GM12878 (cell line): ENCODE results near the gene RAF1. TPM values are rescaled to one million over a fixed set of nuclear protein-coding genes. Genes with fewer than 3 reads are reported as not detected.
A peak's percentile ranks its signal among the peaks of the same experiment; 100 is the strongest.

Source experiments
- ATAC-seq: fragments of 200-7000 bp; cut with Tn5 transposase; 3 replicates; pipeline ENCODE4 v1.9.1; 2020; ENCODE audit warnings: mild to moderate bottlenecking, moderate library complexity
- BruUV-seq: library from RNA; stranded (reverse); fragments of 400-500 nt; replicated peaks from 2 replicates; lab custom pipeline; 2021; lab: Mats Ljungman, UMichigan
- CTCF ChIA-PET: fragments of 300-600 bp; sonication (Branson Sonifier 250); formaldehyde crosslinking; extraction: SDS; loops from one replicate; lab custom pipeline; 2021; ENCODE audit warnings: inconsistent platforms; lab: Yijun Ruan, JAX
- POLR2A ChIA-PET: fragments of 350-600 bp; formaldehyde crosslinking; extraction: SDS; loops from one replicate; lab custom pipeline; 2021; ENCODE audit warnings: inconsistent platforms; lab: Charles Lee
- RAD21 ChIA-PET: fragments of 300-600 bp; sonication (Branson Sonifier 250); formaldehyde crosslinking; loops from one replicate; lab custom pipeline; 2023; ENCODE audit warnings: antibody characterized with exemption; ENCODE audit not compliant: unreplicated experiment; lab: Charles Lee
- SMC1A ChIA-PET: fragments of 300-600 bp; sonication (Branson Sonifier 250); formaldehyde crosslinking; loops from one replicate; lab custom pipeline; 2023; ENCODE audit not compliant: unreplicated experiment, uncharacterized antibody; lab: Charles Lee
- DNase-seq: peaks from one replicate; pipeline ENCODE4 v3.0.0-alpha.2; 2011; ENCODE audit warnings: low read depth, low spot score
- FAIRE-seq: peaks from 3 replicates; lab custom pipeline; 2011; peaks lifted over from hg19 to GRCh38; lab: Jason Lieb, UNC
- H2AFZ ChIP-seq: 2 replicates; pipeline ENCODE4 v1.6.0; 2011; ENCODE audit warnings: low read depth, low read length, control low read depth; ENCODE audit not compliant: control insufficient read depth
- H3K27ac ChIP-seq: 2 replicates; pipeline ENCODE4 v1.5.1; 2011; ENCODE audit warnings: control low read depth; ENCODE audit not compliant: control insufficient read depth, insufficient read depth
- H3K27me3 ChIP-seq, 2 experiments: replicated peaks in 1 of 2; 2 replicates each; pipeline versions ENCODE4 v1.6.0 to v1.6.1; 2011; ENCODE audit warnings: low read length in 1 of 2; ENCODE audit not compliant: control insufficient read depth in 2 of 2, insufficient read depth in 2 of 2
- H3K36me3 ChIP-seq, 2 experiments: 2 replicates each; pipeline ENCODE4 v1.5.1; 2011; ENCODE audit warnings: low read length in 1 of 2; ENCODE audit not compliant: control insufficient read depth in 2 of 2, insufficient read depth in 2 of 2
- H3K4me1 ChIP-seq: 2 replicates; pipeline ENCODE4 v1.6.1; 2011; ENCODE audit warnings: mild to moderate bottlenecking, low read length, moderate library complexity, mixed read lengths; ENCODE audit not compliant: control insufficient read depth, insufficient read depth
- H3K4me2 ChIP-seq: 2 replicates; pipeline ENCODE4 v1.6.0; 2011; ENCODE audit warnings: control low read depth; ENCODE audit not compliant: control insufficient read depth, insufficient read depth
- H3K4me3 ChIP-seq: fragments of 200-600 bp; sonication (generic); 2 replicates; pipeline ENCODE4 v1.5.1; 2016
- H3K79me2 ChIP-seq: 2 replicates; pipeline ENCODE4 v1.6.0; 2011; ENCODE audit warnings: low read length; ENCODE audit not compliant: control insufficient read depth, insufficient read depth
- H3K9ac ChIP-seq: 2 replicates; pipeline ENCODE4 v1.8.0; 2011; ENCODE audit warnings: low read length, control low read depth, mixed read lengths; ENCODE audit not compliant: control insufficient read depth, insufficient read depth
- H3K9me3 ChIP-seq: replicated peaks from 3 replicates; pipeline ENCODE4 v1.5.1; 2011; ENCODE audit warnings: mild to moderate bottlenecking, low read length; ENCODE audit not compliant: control insufficient read depth, insufficient read depth
- H4K20me1 ChIP-seq: 2 replicates; pipeline ENCODE4 v1.6.0; 2011; ENCODE audit not compliant: control insufficient read depth, insufficient read depth
- ASH2L ChIP-seq: fragments of 300-600, 200-600 bp; sonication (generic); IDR thresholded peaks from 2 replicates; pipeline ENCODE4 v1.6.1; 2017; ENCODE audit warnings: low read depth, mild to moderate bottlenecking, borderline replicate concordance
- CTCF ChIP-seq, 3 experiments: IDR thresholded peaks in 2 of 3; conservative IDR thresholded peaks in 1 of 3; 2 replicates each; pipeline ENCODE4 v1.5.1; 2011; ENCODE audit warnings: low read depth in 3 of 3, low read length in 3 of 3, mild to moderate bottlenecking in 3 of 3, control low read depth in 2 of 3, moderate library complexity in 2 of 3, inconsistent platforms in 1 of 3, mixed read lengths in 1 of 3; ENCODE audit not compliant: control insufficient read depth in 2 of 3, insufficient read depth in 1 of 3; ENCODE audit errors: extremely low read depth in 1 of 3
- E4F1 ChIP-seq: fragments of 450-650 bp; IDR thresholded peaks from 2 replicates; pipeline ENCODE4 v1.6.1; 2018; ENCODE audit warnings: borderline replicate concordance, mild to moderate bottlenecking; ENCODE audit not compliant: partially characterized antibody
- MAX ChIP-seq: IDR thresholded peaks from 2 replicates; pipeline ENCODE4 v1.6.1; 2012; ENCODE audit warnings: low read depth, low read length, improper control_type of control experiment
- MTA3 ChIP-seq: IDR thresholded peaks from 2 replicates; pipeline ENCODE4 v1.6.1; 2012; ENCODE audit warnings: low read length, inconsistent platforms, borderline replicate concordance
- PML ChIP-seq: IDR thresholded peaks from 2 replicates; pipeline ENCODE4 v1.6.1; 2012; ENCODE audit warnings: low read length, inconsistent platforms
- POU2F2 ChIP-seq: IDR thresholded peaks from 3 replicates; pipeline ENCODE4 v1.6.1; 2011; ENCODE audit warnings: low read depth, mild to moderate bottlenecking, low read length, borderline replicate concordance
- SMAD1 ChIP-seq: fragments of 450-650 bp; IDR thresholded peaks from 2 replicates; pipeline ENCODE4 v1.6.1; 2018; ENCODE audit warnings: mild to moderate bottlenecking, low read depth; ENCODE audit not compliant: partially characterized antibody
- ZBED1 ChIP-seq: IDR thresholded peaks from 2 replicates; pipeline ENCODE4 v1.6.1; 2016; ENCODE audit warnings: borderline replicate concordance
- WGBS: methylation state at CpG from one replicate; pipeline ENCODE4 v1.1.6; 2016; ENCODE audit warnings: low lambda C conversion rate; ENCODE audit not compliant: insufficient replicate concordance, insufficient coverage; ENCODE audit errors: missing lambda C conversion rate; 5-methylcytosine and 5-hydroxymethylcytosine counted together
- in situ Hi-C: fragments of 300-500 bp; cut with MboI; formaldehyde crosslinking; loops from 9 replicates; pipeline ENCODE4 v1.14.3; 2018; ENCODE audit warnings: mixed read lengths
- intact Hi-C: fragments of 100-400 bp; cut with micrococcal nuclease; formaldehyde crosslinking; loops from one replicate; pipeline ENCODE4 v1.14.2; 2022; ENCODE audit not compliant: unreplicated experiment
- polyA plus RNA-seq, 11 experiments: library from polyadenylated mRNA; depleted of rRNA in 4 of 11; unstranded in 6 of 11; stranded (reverse) in 5 of 11; fragments of >200 nt; fragmentation: Nextera tagmentation in 4 of 11; fragmentation: Illumina TruSeq in 1 of 11; extraction: Ambion mirVana in 4 of 11; extraction: Trizol in 1 of 11; gene quantifications; 1 replicate in 1 of 11; 2 replicates in 10 of 11; pipeline versions ENCODE4 v1.2.1 to v1.2.3, GENCODE V29; 2011 to 2016; ENCODE audit warnings: inconsistent platforms in 2 of 11, missing spikeins in 2 of 11, low read depth in 1 of 11
- total RNA-seq, 4 experiments: library from RNA; depleted of rRNA in 3 of 4; stranded (reverse); fragments of >200 nt in 3 of 4; fragmentation: Illumina TruSeq in 1 of 4; extraction: Trizol in 1 of 4; gene quantifications; 2 replicates each; pipeline versions ENCODE4 v1.2.1 to v1.2.3, GENCODE V29; 2013 to 2021

The RAF1 gene
- total and polyA plus RNA-seq, 10 of the 15 experiments (the other 5 are each of a cell fraction or from before 2014, with no cell fraction given) = 20.4 to 151 (median 77.8) TPM

- Histone ChIP-seq H3K36me3 (no peaks in the 10 kb centered on the region), H2AFZ (peak overlapping the region; percentile 82), H3K9ac (peak overlapping the region; percentile 87), H3K4me2 (peak overlapping the region; percentile 56), H3K79me2 (peaks cover 58% of the 10 kb centered on the region), H3K27me3 (no peaks in the 10 kb centered on the region), H3K9me3 (no peaks in the 10 kb centered on the region), H3K27ac (peak overlapping the region; percentile 89), H3K4me3 (peak overlapping the region; percentile 95), H3K4me1 (peaks cover 25% of the 10 kb centered on the region), H4K20me1 (no peaks in the 10 kb centered on the region)
- ChIA-PET CTCF (interaction anchor here (0.7 to 1.5 kb wide), 2 partner anchors 72 to 74 kb away, joined by 3 to 4 read pairs; partner anchors contain the start of gene TSEN2), POLR2A (interaction anchor here (0.5 to 5.0 kb wide), 6 partner anchors 17 to 157 kb away, joined by 3 to 38 read pairs (median 3); partner anchors contain the start of genes RAF1 and TSEN2), SMC1A (interaction anchor here (1.3 to 5.6 kb wide), 2 partner anchors 44 to 104 kb away, joined by 3 to 38 read pairs; partner anchors contain the start of gene RAF1), RAD21 (no interaction called here)
- intact Hi-C loops (loop anchor here (2.0 to 5.0 kb wide), 4 partner anchors 73 to 420 kb away; partner anchors contain the start of genes RPL32 and TSEN2), in situ Hi-C loops (no loop called here)
- WGBS = under 1% methylated on average over 18 of the region's 18 CpGs
- DNase-seq = no peak
- TSS peak; percentile 54 for BruUV-seq
- TF ChIP-seq CTCF (IDR thresholded peaks at IDR 0.05 in 2 of 3, conservative IDR thresholded peaks at IDR 0.05 in 1 of 3; ENCODE audit: control insufficient read depth in 2 of 3, extremely low read depth in 1 of 3, insufficient read depth in 1 of 3, low read depth in 3 of 3, low read length in 3 of 3) (no peak), ASH2L (peak; percentile 11; the same call in 1 of the 2 replicates), PML (peak; percentile 4; the same call in 1 of the 2 replicates), POU2F2 (no peak), MTA3 (0 out of 2 replicates have a peak, but pooled peaks have one; percentile 16), ZBED1 (0 out of 2 replicates have a peak, but pooled peaks have one; percentile 2), MAX (no peak), SMAD1 (no peak), E4F1 (no peak)
- FAIRE-seq = no peak
- no peak for ATAC-seq
Observed at GRCh38 chr3:12557473-12558100, 106.3 kb downstream of the RAF1 start.
